Measurements from ENCODE around the gene SHOC2.

Gene SHOC2

GRCh38 chr10:111035542-111035941 is 116.1 kb downstream of the SHOC2 start:
- H3K27me3 ChIP-seq (ENCODE audit: insufficient read depth, insufficient read length) = no peaks in the 10 kb centered on the region
- no peak for DNase-seq (ENCODE audit: low read depth, low spot score)
- no peak overlapping the region for H3K4me3 ChIP-seq (ENCODE audit: insufficient read length, low read depth)
- H3K4me1 ChIP-seq (ENCODE audit: insufficient read depth, insufficient read length) = no peaks in the 10 kb centered on the region
- no peaks in the 10 kb centered on the region for H3K36me3 ChIP-seq (ENCODE audit: insufficient read depth, insufficient read length, low read length)
- no peak for TF ChIP-seq ZNF274 (IDR thresholded peaks at IDR 0.05; ENCODE audit: low read depth, low read length)
- no peak for TF ChIP-seq SUZ12 (IDR thresholded peaks at IDR 0.05; ENCODE audit: extremely low read depth, insufficient read depth, insufficient read length)
- no peak for TF ChIP-seq YY1 (IDR thresholded peaks at IDR 0.05; ENCODE audit: insufficient read depth, insufficient read length)
- 0 out of 2 replicates have a peak, but pooled peaks cover 5% of the 10 kb centered on the region for H3K9me3 ChIP-seq (ENCODE audit: insufficient read depth, low read length)
- no peak overlapping the region for H3K9ac ChIP-seq (ENCODE audit: insufficient read length, low read depth)

- TF ChIP-seq SUZ12 (IDR thresholded peaks at IDR 0.05; ENCODE audit: extremely low read depth, insufficient read depth, insufficient read length) (no peak), ZNF274 (IDR thresholded peaks at IDR 0.05; ENCODE audit: low read depth, low read length) (no peak), YY1 (IDR thresholded peaks at IDR 0.05; ENCODE audit: insufficient read depth, insufficient read length) (no peak)
- H3K9ac ChIP-seq (ENCODE audit: insufficient read length, low read depth) = no peak overlapping the region
- no peak overlapping the region for H3K4me3 ChIP-seq (ENCODE audit: insufficient read length, low read depth)
- no peaks in the 10 kb centered on the region for H3K4me1 ChIP-seq (ENCODE audit: insufficient read depth, insufficient read length)
- DNase-seq (ENCODE audit: low read depth, low spot score) = no peak
- H3K9me3 ChIP-seq (ENCODE audit: insufficient read depth, low read length) = 0 out of 2 replicates have a peak, but pooled peaks cover under 1% of the 10 kb centered on the region
- no peaks in the 10 kb centered on the region for H3K36me3 ChIP-seq (ENCODE audit: insufficient read depth, insufficient read length, low read length)
- no peaks in the 10 kb centered on the region for H3K27me3 ChIP-seq (ENCODE audit: insufficient read depth, insufficient read length)
These were observed 118.5 kb downstream of the SHOC2 start for GRCh38 chr10:111037858-111038257.

GRCh38 chr10:111039522-111039921 is 120.1 kb downstream of the SHOC2 start:
- Histone ChIP-seq H3K4me1 (ENCODE audit: insufficient read depth, insufficient read length) (no peaks in the 10 kb centered on the region), H3K9ac (ENCODE audit: insufficient read length, low read depth) (no peak overlapping the region), H3K36me3 (ENCODE audit: insufficient read depth, insufficient read length, low read length) (no peaks in the 10 kb centered on the region), H3K9me3 (ENCODE audit: insufficient read depth, low read length) (peaks cover 5% of the 10 kb centered on the region; the same call in 1 of the 2 replicates), H3K4me3 (ENCODE audit: insufficient read length, low read depth) (no peak overlapping the region), H3K27me3 (ENCODE audit: insufficient read depth, insufficient read length) (no peaks in the 10 kb centered on the region)
- TF ChIP-seq SUZ12 (IDR thresholded peaks at IDR 0.05; ENCODE audit: extremely low read depth, insufficient read depth, insufficient read length) = no peak
- no peak for TF ChIP-seq ZNF274 (IDR thresholded peaks at IDR 0.05; ENCODE audit: low read depth, low read length)
- TF ChIP-seq YY1 (IDR thresholded peaks at IDR 0.05; ENCODE audit: insufficient read depth, insufficient read length) = no peak
- no peak for DNase-seq (ENCODE audit: low read depth, low spot score)

- TF ChIP-seq YY1 (IDR thresholded peaks at IDR 0.05; ENCODE audit: insufficient read depth, insufficient read length) (no peak), ZNF274 (IDR thresholded peaks at IDR 0.05; ENCODE audit: low read depth, low read length) (no peak), SUZ12 (IDR thresholded peaks at IDR 0.05; ENCODE audit: extremely low read depth, insufficient read depth, insufficient read length) (no peak)
- Histone ChIP-seq H3K27me3 (ENCODE audit: insufficient read depth, insufficient read length) (no peaks in the 10 kb centered on the region), H3K4me3 (ENCODE audit: insufficient read length, low read depth) (no peak overlapping the region), H3K9me3 (ENCODE audit: insufficient read depth, low read length) (peaks cover 20% of the 10 kb centered on the region; the same call in 1 of the 2 replicates), H3K9ac (ENCODE audit: insufficient read length, low read depth) (no peak overlapping the region), H3K36me3 (ENCODE audit: insufficient read depth, insufficient read length, low read length) (no peaks in the 10 kb centered on the region), H3K4me1 (ENCODE audit: insufficient read depth, insufficient read length) (no peaks in the 10 kb centered on the region)
- DNase-seq (ENCODE audit: low read depth, low spot score) = no peak
These were observed 137.6 kb downstream of the SHOC2 start for GRCh38 chr10:111057006-111057405.
